ENCODE data around the gene MAPK6. TPM values are rescaled to one million over a fixed set of nuclear protein-coding genes. Genes with fewer than 3 reads are reported as not detected.

The MAPK6 gene
- total RNA-seq, 2 donors from 2014 or later = 80.2 to 81.6 TPM

DNA sequence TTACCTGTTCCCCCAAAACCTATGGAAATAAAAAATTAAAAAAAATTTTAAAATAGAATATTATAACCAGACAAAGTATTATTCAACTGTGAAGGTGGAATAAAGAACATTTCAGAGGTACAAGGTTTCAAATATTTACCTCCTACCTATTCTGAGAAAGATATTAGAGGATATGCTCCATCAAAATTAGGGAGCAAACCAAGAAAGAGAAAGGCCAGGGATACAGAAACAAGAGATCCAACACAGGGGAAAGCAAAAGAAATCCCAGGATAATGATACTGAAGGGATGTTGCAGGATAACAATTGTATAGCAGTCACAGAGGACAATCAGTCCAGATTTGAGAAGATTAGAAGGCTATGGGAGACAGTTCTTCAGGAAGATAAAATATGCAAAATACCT lies 71.2 kb downstream of the MAPK6 start:
- peaks cover 17% of the 10 kb centered on the region for H3K9me3 ChIP-seq (ENCODE audit: control insufficient read depth, low read length)
- Mint-ChIP-seq H3K27ac (no peak overlapping the region), H3K27me3 (ENCODE audit: insufficient read depth) (no peaks in the 10 kb centered on the region), H3K4me3 (no peak overlapping the region), H3K4me1 (no peaks in the 10 kb centered on the region), H3K9me3 (peaks cover 15% of the 10 kb centered on the region), H3K36me3 (ENCODE audit: low read depth) (peaks cover 2% of the 10 kb centered on the region)
- H3K4me3 ChIP-seq (ENCODE audit: low read length) = no peak overlapping the region
- TF ChIP-seq, protein P1, sequence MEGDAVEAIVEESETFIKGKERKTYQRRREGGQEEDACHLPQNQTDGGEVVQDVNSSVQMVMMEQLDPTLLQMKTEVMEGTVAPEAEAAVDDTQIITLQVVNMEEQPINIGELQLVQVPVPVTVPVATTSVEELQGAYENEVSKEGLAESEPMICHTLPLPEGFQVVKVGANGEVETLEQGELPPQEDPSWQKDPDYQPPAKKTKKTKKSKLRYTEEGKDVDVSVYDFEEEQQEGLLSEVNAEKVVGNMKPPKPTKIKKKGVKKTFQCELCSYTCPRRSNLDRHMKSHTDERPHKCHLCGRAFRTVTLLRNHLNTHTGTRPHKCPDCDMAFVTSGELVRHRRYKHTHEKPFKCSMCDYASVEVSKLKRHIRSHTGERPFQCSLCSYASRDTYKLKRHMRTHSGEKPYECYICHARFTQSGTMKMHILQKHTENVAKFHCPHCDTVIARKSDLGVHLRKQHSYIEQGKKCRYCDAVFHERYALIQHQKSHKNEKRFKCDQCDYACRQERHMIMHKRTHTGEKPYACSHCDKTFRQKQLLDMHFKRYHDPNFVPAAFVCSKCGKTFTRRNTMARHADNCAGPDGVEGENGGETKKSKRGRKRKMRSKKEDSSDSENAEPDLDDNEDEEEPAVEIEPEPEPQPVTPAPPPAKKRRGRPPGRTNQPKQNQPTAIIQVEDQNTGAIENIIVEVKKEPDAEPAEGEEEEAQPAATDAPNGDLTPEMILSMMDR (conservative IDR thresholded peaks at IDR 0.05) = no peak
- no peak for DNase-seq
- H3K27me3 ChIP-seq (ENCODE audit: control insufficient read depth, insufficient read depth, low read length, poor library complexity, severe bottlenecking) = no peaks in the 10 kb centered on the region
- H3K36me3 ChIP-seq (ENCODE audit: control insufficient read depth, insufficient read depth, low read length) = no peaks in the 10 kb centered on the region
- no peak overlapping the region for H3K27ac ChIP-seq (ENCODE audit: low read depth, low read length)
- H3K4me1 ChIP-seq (ENCODE audit: control insufficient read depth, insufficient read depth, low read length) = no peaks in the 10 kb centered on the region
- H3K9ac ChIP-seq (ENCODE audit: extremely low read depth, low read length, poor library complexity, severe bottlenecking) = no peak overlapping the region

DNA sequence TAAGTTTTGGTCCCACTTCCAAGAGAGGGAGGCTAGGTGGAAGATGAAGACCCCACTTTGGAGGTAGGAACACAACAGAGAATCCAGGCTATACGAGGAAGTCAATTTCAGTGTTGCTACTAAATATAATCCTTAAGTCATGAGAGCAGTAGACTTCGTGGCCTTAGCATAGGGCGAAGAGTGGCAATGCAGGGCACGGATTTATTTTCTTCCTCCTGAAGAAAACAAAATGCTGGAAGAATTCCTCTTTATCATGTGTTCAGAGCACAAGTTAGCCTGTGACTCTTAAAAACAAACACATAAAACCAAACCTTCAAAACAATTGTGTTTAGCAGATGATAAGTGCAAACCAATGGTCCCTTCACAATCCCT lies 74.1 kb downstream of the MAPK6 start:
- H3K36me3 ChIP-seq (ENCODE audit: control insufficient read depth, insufficient read depth, low read length) = no peaks in the 10 kb centered on the region
- no peak overlapping the region for H3K4me3 Mint-ChIP-seq
- peaks cover 2% of the 10 kb centered on the region for H3K36me3 Mint-ChIP-seq (ENCODE audit: low read depth)
- TF ChIP-seq, protein P1 (conservative IDR thresholded peaks at IDR 0.05) = no peak
- H3K9me3 ChIP-seq (ENCODE audit: control insufficient read depth, low read length) = peaks cover 6% of the 10 kb centered on the region
- no peak overlapping the region for H3K4me3 ChIP-seq (ENCODE audit: low read length)
- H3K27ac Mint-ChIP-seq = no peak overlapping the region
- no peaks in the 10 kb centered on the region for H3K4me1 ChIP-seq (ENCODE audit: control insufficient read depth, insufficient read depth, low read length)
- no peak for DNase-seq
- no peaks in the 10 kb centered on the region for H3K27me3 ChIP-seq (ENCODE audit: control insufficient read depth, insufficient read depth, low read length, poor library complexity, severe bottlenecking)
- no peaks in the 10 kb centered on the region for H3K27me3 Mint-ChIP-seq (ENCODE audit: insufficient read depth)
- H3K27ac ChIP-seq (ENCODE audit: low read depth, low read length) = no peak overlapping the region
- H3K9ac ChIP-seq (ENCODE audit: extremely low read depth, low read length, poor library complexity, severe bottlenecking) = no peak overlapping the region
- WGBS, 2 experiments (ENCODE audit: insufficient coverage in 1 of 2, insufficient read length in 1 of 2) = 96 to 98% methylated on average over 4 of the region's 4 CpGs
- H3K9me3 Mint-ChIP-seq = peaks cover 15% of the 10 kb centered on the region
- H3K4me1 Mint-ChIP-seq = no peaks in the 10 kb centered on the region

DNA sequence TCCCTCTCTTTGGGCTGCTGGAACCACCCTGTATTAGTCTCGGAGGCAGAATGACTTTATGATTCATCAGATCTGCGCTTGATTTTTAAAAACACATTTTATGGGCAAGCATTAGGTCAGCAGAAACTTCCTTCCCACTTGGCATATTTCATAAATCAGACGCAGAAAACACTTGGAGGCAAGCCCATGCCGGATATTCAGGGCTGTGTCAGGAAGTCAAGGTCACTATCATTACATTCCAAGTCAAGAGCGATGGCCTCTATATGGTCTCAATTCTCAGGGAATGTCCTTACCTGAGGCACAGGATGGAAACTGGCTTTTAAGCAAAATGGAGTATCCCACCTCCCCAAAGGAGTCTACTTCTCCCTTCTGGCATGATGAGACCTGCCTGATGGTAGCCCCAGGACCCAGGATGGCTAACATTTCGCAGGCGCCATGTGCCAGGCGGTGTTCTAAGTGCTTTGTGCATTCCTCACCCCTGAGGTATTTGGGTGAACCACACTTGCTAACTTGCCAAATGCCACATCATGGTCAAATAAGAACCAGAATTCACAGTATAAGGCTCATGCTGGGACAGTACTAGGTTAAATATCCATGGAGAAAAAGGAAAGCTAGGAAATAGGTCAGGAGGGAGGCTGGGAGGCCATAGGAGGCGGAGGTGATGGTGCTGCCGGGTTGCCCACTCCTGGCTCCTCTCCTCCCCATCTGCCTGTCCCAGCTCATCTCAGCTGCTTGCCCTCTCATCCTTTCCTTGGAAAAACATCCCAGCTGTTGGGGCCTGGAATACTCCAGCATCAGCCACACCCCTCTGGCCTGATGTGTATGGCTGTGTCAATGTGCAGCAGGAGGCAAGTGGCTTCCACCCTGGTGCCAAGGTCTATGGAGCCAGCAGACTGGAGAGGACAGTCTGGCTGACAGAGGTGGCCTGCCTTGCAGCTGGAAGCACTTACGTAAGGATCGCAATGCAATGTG lies 74.8 kb downstream of the MAPK6 start:
- no peak overlapping the region for H3K9ac ChIP-seq (ENCODE audit: extremely low read depth, low read length, poor library complexity, severe bottlenecking)
- Mint-ChIP-seq H3K27ac (no peak overlapping the region), H3K4me3 (no peak overlapping the region), H3K4me1 (no peaks in the 10 kb centered on the region), H3K36me3 (ENCODE audit: low read depth) (peaks cover 2% of the 10 kb centered on the region), H3K27me3 (ENCODE audit: insufficient read depth) (no peaks in the 10 kb centered on the region), H3K9me3 (peaks cover 15% of the 10 kb centered on the region)
- 96 to 97% methylated on average over 8 to 12 of the region's 12 CpGs for WGBS, 2 experiments (ENCODE audit: insufficient coverage in 1 of 2, insufficient read length in 1 of 2)
- H3K27ac ChIP-seq (ENCODE audit: low read depth, low read length) = no peak overlapping the region
- TF ChIP-seq, protein P1 (conservative IDR thresholded peaks at IDR 0.05) = no peak
- no peaks in the 10 kb centered on the region for H3K4me1 ChIP-seq (ENCODE audit: control insufficient read depth, insufficient read depth, low read length)
- no peaks in the 10 kb centered on the region for H3K36me3 ChIP-seq (ENCODE audit: control insufficient read depth, insufficient read depth, low read length)
- no peak overlapping the region for H3K4me3 ChIP-seq (ENCODE audit: low read length)
- H3K27me3 ChIP-seq (ENCODE audit: control insufficient read depth, insufficient read depth, low read length, poor library complexity, severe bottlenecking) = no peaks in the 10 kb centered on the region
- DNase-seq = no peak
- H3K9me3 ChIP-seq (ENCODE audit: control insufficient read depth, low read length) = peaks cover 6% of the 10 kb centered on the region
